ENCODE results near the gene KDM4B.
"Not testable (repeated sequence)": the region's sequence is repeated elsewhere in the genome, so short reads cannot be mapped to it uniquely, and the experiment has no call there.

KDM4B gene

DNA sequence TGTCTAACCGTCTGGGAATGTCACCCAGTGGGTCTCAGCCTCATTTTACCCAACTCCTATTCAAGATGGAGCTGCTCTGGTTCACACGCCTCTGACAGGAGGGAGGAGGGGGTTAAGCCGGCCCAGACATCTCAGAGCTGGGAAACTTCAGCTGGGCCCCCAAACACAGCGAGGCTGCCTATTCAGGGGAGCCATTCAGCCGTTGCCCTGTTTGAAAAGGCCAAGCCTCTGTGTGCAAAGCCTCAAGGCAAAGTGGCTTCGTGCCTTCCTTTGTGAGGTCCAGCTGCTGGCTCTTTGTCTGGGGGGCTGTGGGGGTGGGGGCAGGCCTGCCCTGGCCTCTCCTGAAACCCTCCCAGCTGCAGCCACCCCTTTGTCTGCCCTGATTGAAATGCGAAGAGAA lies 224.3 kb downstream of the KDM4B start:
- no peak for DNase-seq (ENCODE audit: low read depth in 3 of 3, low spot score in 1 of 3)

DNA sequence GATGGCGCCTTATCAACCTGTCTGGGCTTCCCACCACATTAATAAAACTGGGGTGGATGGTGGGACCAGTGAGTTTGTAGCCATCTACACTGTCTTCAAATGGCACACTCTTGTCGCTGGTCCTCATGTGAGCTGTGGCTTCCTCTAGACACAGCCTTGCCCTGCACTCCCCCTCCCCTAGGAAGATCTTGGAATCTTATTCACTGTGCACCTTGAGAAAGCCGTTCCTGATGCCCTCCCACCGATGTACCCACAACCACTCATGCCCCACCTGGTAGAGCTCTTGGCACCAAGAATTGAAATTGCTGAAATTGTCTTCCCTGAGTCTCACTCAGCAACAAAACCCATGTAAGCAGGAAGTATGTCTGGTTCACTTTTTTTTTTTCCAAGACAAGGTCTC lies 225.7 kb downstream of the KDM4B start:
- DNase-seq (ENCODE audit: low read depth in 3 of 3, low spot score in 1 of 3): no peak

DNA sequence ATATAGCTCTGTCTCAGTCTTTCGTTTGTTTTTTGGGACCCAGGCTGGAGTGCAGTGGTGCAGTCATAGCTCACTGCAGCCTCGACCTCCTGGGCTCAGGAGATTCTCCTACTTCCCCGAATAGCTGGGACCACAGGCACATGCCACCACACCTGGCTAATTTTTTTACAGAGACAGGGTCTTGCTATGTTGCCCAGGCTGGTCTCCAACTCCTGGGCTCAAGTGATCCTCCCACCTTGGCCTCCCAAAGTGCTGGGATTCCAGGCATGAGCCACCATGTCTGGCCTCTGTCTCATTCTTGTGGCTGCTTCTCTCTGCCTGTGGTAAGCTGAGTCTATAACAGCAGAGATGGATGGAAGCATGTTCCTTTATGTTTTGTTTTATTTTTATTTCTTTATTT lies 226.7 kb downstream of the KDM4B start:
- DNase-seq (ENCODE audit: low read depth in 3 of 3, low spot score in 1 of 3): not testable (repeated sequence)

DNA sequence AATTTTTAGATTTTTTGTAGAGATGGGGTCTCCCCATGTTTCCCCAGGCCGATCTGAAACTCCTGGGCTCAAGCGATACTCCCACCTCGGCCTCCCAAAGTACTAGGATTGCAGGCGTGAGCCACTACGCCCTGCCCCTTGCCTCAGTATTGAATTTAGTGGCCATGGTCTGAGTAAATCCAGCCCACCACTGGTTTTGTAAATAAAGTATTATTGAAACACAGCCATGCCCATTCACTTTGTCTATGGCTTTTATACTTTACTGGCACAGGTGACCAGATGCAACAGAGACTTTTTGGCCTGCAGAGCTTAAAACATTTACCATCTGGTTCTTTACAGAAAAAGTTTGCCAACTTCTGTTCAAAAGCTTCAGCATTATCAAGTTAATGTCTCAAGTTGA lies 227.9 kb downstream of the KDM4B start:
- no peak for DNase-seq (ENCODE audit: low read depth in 3 of 3, low spot score in 1 of 3)

DNA sequence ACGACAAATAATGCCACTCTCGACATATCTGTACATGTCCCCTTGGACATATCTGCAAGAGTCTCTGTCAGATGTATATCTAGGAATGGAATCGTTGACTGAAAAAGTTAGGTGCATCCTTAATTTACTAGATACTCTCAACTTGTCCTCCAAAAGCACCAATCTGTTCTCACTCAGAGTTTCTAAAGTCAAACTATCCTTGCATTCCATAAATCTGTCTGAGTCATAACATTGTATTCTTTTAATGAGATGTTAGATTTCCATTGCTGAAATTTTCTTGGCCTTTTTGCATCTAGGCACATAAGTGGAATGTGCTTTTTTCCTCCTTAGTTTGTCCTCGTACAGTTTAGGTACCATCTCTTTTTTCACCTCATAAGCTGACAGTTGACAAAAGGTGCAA lies 231.9 kb downstream of the KDM4B start:
- DNase-seq (ENCODE audit: low read depth in 3 of 3, low spot score in 1 of 3): no peak

DNA sequence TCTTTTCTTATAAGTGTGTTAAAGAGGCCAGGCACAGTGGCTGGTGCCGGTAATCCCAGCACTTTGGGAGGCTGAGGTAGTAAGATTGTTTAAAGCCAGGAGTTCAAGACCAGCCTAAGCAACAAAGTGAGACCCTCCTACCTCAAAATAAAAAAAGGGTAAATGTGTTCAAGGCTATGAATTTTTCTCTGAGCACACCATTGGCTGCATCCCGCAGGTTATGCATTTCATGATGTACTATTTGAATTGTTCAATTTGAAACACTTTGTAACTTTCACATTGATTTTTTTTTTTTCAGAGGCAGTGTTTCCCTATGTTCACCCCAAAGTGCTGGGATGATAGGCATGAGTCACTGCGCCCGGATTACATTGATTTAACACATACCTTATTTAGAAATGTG lies 233.6 kb downstream of the KDM4B start:
- no peak for DNase-seq (ENCODE audit: low read depth in 3 of 3, low spot score in 1 of 3)
